Right lobe of liver (tissue), 4 donors: ENCODE data around the gene TDRKH.

Source experiments
- POLR2A ChIP-seq: fragments of 450-650 bp; IDR thresholded peaks from one replicate; pipeline ENCODE4 v1.6.1; 2017; ENCODE audit warnings: antibody characterized with exemption, mild to moderate bottlenecking
- TF ChIP-seq, protein P1 (sequence below), 4 donors: fragments of 200-600 bp in 3 of 4; fragments of 450-650 bp in 1 of 4; IDR thresholded peaks; one replicate each; pipeline versions ENCODE4 v1.5.1 to v1.8.0; 2016 to 2022; ENCODE audit warnings: antibody characterized with exemption in 4 of 4, mild to moderate bottlenecking in 2 of 4
- donor health status: DM: no; HTN: no; CAD: no.
- donor health status: DM: no; HTN: no; CAD: no.
- donor health status: DM: no; HTN: yes; CAD: no.

DNA sequence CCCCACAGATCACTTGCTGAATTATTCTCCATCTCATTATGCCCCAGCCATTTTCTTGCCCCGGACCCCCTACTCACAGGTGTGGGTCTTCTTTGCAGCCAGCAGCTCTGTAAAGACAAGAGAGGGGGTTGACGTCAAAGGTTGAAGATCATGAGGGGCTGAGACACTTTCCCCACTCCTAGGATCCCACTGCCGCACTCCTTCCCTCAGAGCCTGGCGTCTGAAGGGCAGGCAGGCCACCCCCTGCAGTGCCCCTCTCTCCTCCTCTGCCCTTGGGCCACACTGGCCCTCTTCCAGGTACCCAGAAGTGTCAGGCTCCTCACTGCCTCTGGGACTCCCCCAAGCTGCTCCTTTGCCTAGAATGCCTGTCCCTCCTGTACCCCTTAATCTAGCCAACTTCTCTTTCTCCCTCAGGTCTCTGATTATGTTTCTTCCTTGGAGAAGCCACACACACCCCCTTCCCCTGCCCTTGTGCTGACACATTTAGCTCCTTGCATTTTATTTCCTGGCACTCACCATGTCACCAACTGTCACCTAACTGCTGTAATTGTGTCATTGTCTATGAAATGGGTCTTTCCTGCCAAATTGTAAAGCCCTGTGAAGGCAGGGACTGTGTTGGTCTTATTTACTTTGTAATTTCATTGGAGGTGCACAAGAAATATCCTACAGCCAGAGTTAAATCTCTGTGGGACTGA lies 39.2 kb upstream of the TDRKH start:
- TF ChIP-seq POLR2A = no peak
- TF ChIP-seq, protein P1, sequence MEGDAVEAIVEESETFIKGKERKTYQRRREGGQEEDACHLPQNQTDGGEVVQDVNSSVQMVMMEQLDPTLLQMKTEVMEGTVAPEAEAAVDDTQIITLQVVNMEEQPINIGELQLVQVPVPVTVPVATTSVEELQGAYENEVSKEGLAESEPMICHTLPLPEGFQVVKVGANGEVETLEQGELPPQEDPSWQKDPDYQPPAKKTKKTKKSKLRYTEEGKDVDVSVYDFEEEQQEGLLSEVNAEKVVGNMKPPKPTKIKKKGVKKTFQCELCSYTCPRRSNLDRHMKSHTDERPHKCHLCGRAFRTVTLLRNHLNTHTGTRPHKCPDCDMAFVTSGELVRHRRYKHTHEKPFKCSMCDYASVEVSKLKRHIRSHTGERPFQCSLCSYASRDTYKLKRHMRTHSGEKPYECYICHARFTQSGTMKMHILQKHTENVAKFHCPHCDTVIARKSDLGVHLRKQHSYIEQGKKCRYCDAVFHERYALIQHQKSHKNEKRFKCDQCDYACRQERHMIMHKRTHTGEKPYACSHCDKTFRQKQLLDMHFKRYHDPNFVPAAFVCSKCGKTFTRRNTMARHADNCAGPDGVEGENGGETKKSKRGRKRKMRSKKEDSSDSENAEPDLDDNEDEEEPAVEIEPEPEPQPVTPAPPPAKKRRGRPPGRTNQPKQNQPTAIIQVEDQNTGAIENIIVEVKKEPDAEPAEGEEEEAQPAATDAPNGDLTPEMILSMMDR (IDR thresholded peaks at IDR 0.05) = no peak
